Activated T-cell treated with anti-CD3 and anti-CD28 coated beads, Interleukin-2, amount 50 U/mL, for 48 hours (primary cell): ENCODE results near the gene TBC1D14.
A peak's percentile ranks its signal among the peaks of the same experiment; 100 is the strongest.

ENCODE experiments used
- DNase-seq, 2 experiments: peaks; one replicate each; pipeline ENCODE4 v3.0.0-alpha.2; 2020

Gene TBC1D14, protein sequence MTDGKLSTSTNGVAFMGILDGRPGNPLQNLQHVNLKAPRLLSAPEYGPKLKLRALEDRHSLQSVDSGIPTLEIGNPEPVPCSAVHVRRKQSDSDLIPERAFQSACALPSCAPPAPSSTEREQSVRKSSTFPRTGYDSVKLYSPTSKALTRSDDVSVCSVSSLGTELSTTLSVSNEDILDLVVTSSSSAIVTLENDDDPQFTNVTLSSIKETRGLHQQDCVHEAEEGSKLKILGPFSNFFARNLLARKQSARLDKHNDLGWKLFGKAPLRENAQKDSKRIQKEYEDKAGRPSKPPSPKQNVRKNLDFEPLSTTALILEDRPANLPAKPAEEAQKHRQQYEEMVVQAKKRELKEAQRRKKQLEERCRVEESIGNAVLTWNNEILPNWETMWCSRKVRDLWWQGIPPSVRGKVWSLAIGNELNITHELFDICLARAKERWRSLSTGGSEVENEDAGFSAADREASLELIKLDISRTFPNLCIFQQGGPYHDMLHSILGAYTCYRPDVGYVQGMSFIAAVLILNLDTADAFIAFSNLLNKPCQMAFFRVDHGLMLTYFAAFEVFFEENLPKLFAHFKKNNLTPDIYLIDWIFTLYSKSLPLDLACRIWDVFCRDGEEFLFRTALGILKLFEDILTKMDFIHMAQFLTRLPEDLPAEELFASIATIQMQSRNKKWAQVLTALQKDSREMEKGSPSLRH

DNA sequence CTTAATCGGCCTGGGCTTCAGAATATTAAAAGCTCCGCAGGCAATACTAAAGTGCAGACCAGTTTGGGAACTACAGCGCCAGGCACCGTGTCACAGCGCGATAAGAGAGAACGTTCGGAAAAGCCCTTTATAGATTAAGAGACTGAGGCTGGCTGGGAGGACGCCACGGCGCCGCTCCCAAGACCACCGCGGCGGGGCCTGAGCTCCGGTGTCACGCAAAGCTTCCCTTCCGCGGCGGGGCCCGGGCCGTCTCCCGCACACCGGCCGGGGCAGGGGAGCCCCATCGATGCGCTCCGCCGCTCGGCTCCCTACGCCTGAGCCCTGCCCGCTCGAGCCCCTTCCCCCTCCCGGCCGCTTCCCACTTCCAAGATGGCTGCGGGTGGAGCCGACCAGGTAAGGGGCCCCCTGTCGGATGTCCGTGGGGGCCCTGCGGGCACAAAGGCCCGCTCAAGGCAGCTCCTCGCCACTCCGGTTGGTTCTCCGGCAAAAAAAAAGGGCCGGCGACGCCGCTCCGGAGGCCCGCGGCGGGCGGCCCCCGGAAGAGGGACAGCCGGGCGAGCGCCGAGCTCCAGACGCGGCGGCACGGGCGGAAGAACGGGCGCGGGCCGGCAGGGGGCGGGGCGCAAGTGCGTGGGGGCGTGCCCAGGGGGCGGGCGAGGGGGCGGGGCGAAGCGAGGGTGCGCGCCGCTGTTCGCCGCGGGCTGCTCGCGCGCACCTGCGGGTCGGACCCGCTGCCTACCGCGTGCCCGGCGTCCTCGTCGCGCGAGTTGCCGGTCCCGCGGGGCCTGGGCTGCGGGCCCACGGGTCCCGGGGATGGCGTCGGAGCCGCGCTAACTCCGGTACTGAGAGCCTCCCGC, at the start of gene TBC1D14:
Gene TBC1D14 (plus strand): TSS at position 714 of the 857 bp plus-strand sequence. CDS start 13,564 bp downstream, outside the sequence.
- peak; percentile 91 to 92 for DNase-seq

DNA sequence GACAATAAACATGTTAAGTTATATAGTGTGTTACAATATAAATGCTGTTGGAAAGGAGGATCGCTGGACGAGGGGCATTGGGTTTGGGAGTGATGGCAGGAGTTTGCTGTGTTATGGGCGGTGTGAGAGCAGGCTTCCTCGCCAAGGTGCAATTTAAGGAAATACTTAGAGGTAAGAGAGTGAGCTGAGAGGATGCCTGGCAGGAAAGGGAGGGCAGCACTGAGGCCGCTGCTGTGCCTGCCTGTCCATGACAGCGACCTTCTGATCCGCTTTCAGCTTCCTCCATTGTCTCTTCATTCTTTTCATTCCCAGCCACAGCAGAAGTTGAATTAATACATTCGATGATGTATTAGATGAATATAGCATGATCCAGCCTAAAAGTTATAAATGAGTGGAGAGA, 41.2 kb upstream of the TBC1D14 start:
- no peak for DNase-seq

DNA sequence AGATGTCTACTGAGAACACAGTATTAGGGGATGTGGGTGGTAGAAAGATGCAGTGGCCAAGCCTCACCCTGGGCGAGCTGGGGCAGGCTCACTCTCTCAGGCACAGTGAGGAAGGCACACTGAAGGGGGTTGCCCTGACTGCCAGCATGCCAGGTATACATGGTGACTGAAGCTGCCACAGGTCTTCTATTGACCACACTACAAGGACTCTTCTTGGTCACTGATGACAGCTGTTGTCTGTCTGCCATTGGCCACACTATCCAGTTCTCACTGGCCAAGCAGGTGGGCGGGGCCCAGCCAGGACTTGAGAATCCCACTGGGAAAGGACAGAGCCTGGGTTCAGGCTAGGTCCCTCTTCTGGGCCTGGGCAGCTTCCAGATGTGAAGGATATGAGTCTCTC, 39.7 kb upstream of the TBC1D14 start:
- DNase-seq, result no peak

DNA sequence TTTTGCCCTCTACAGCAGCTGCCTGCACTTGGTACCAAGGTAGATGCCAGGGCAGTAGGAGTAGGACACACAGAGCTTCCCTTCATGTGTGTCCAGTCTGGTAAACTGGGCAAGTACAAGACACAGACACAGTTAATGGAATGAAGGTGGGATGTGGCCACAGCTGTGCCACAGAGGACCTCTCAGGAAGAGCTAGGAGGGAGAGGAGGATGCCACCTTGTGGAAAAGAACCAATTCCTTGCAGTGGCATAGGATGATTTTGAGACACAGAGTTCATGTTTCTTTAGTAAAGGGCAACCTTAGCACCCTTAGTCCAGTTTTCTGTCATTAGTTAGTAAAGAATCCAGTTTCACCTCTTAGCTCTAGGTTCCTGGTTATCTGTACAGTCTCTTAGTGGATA, 36.3 kb upstream of the TBC1D14 start:
- DNase-seq, result no peak

DNA sequence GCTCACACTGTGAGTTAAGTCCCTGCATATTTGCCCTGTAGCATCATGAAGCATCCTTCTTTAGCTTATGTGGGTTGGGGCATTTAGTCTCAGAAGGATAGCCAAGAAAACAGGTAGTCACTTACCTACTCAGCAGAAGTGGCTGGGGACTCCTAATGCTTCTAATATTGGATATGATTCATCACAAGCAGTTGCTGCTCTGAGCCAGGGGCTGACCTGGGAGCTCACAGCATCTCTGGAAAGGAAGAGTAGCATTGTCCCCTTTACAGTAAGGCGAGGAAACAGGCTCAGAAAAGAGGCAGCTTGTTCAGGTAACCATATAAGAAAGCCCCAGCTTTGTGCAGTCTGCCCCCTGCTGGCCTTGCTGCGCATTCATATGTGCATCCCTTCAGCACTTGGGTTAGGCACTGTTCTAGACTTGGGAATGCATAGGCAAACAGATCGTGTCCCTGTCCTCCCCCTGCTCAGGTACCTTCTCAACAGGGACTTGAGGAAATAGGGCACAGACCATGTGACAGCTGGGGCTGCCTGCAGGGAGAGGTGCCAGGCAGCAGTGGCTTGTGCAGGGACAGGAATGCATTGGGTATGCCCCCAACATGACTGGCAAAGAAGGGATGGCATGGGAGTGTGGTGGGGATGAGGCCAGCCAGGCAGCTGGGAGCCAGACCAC, 35.7 kb upstream of the TBC1D14 start:
- DNase-seq, result peak; percentile 85 to 86

DNA sequence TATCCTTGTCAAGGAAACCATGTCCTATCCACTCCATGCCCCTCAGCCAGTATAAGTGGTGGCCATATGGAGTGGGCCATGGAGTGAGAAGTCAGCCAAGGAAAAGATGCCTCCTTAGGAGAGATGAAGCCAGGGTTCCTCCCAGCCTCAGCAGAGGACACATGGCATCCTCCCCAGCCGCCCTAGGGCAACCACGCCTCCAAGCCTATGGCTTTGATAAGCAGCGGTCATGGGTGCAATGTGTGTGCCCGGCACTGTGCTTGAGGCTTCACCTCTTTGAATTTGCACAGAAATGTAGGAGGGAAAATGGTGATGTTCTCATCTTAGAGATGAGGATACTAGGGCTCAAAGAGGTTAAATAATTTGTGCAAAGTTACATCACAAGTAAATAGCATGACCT, 34.6 kb upstream of the TBC1D14 start:
- DNase-seq, result no peak

DNA sequence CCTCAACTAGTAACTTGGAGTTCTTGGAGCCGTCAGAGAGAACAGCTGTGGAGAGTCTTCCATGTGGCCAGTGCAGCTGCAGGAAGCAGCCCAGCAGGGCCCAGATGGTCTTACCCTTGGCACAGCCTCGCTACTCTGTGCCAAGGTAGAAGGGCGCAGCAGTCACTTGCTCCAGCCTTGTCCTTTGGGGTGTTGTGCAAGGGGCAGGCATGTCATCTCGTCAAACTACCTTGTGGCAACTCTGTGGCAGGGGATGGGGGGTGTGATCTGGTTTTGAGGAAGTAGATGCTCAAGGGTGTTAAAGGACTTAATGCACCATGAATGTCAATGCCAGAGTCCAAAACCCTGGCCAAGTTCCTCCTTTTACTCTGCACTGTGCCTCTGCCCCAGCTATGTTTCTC, 34.2 kb upstream of the TBC1D14 start:
- no peak for DNase-seq

DNA sequence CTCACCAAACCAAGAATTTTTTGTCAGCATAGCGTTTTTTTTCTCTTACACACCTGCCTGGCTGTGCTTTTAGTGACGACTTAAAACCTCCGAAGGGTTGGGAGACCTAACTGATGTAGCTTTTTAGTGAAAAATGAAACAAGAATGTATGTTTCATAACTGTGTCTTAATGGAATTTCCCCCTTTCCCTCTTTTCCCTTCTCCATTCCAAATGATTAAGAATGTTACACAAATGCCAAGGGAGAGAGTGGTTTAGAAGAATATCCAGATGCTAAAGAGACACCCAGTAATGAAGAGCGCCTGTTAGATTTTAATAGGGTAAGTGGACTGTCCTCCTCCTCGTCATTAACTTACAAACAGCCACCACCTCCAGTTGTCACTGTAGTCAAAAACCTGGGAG, 33.2 kb upstream of the TBC1D14 start:
- DNase-seq, result no peak

DNA sequence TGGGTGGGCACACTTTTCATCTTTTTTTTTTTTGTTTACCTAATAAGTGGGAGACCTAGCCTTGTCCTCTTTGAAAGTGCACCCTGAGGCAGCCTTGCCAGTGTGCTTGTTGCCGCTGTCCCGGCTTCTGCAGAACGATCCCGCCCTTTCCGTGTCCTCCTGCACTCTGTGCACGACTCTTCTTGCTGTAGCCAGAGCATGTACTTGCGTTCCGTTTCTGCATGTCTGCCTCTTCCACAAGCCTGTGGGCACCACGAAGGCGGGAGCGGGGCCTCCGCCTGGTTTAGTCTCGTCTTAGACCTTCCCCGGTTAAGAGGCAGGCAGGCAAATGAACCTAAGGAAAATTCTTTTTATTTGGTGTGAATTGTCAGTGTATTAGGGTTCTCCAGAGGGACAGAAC, 32.6 kb upstream of the TBC1D14 start:
- DNase-seq, result no peak

DNA sequence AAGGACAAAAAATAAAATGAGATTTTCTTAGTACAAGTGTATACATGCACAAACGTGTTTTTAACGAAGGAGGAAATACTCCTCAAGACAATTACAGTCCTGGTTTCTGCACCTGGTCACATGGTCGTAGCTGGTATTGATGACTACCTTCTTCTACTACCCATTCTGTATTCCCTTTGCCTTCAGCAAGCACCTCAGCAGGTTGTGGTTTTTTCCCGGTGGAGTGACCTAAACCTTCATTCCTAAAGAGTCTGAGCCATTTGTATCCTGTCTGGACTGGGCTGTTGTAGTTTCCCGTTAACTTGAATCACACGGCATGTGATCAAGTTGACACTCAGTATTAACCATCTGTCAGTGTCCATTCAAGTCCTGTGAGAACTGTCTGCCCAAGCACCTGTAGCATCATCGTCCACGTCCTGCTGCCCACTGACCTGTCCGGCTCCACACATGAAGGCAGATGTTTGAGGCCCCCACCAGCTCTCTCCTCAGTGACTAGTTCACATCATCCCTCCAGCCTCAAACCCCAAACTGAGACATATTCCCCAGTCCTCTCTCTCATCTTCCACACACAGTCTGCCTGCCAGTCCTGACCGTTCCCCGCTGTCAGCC, 31.1 kb upstream of the TBC1D14 start:
- no peak for DNase-seq

DNA sequence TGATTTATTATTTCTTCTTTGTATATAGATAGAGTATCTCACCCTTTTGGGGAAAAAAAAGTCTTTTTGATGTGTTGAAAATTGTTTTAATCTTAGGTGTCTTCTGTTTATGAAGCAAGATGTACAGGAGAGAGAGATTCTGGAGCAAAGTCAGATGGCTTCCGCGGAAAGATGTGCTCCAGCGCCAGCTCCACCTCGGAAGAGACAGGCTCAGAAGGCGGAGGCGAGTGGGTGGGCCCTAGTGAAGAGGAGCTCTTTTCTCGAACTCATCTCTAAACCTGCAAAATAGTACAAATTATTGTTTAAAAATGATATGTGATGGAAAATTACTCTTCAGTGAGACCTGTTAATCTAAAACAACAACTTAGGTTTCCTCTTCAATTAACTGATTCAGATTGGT, 28.9 kb upstream of the TBC1D14 start:
- DNase-seq, result no peak

DNA sequence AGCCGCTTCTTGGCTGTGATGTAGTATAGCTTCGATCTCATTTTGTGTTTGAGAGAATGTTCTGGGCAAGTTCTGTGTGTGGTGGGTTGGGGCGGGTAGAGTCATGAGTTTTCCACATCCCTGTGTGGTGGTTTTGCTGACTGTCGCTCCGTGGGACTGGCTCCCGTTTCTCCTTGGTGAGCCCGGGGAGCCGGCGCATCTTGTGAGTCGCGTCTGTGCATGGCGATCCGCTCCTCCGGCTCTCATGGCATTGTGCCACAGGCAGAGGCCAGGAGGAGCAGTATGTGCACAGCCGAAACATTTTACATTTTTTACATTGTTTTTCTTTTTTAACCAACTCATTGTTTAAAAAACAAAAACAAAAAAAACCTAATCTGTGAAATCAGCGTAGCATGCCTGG, 27.7 kb upstream of the TBC1D14 start:
- no peak for DNase-seq

DNA sequence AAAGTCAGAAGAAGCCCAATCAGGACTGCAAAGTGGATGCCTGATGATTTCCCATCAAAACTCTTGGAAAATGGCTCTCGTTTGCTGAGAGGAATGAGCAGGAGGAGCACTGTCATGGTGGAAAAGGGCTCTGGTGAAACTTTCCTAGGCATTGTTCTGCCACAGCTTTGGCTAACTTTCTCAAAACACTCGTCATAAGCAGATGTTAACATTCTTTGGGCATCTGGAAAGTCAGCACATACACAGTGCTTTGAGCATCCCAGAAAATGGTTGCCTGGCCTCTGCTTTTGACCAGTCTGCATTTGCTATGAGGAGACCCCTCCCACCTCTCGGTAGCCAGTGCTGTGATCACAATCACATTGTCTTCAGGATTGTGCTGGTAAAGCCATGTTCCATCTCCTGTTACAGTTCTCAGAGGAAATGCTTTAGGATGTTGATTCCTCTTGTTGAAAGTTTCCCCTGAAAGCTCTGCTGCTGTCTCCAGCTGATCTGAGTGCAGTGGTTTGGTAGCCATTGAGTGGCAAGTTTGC, 25.2 kb upstream of the TBC1D14 start:
- no peak for DNase-seq

DNA sequence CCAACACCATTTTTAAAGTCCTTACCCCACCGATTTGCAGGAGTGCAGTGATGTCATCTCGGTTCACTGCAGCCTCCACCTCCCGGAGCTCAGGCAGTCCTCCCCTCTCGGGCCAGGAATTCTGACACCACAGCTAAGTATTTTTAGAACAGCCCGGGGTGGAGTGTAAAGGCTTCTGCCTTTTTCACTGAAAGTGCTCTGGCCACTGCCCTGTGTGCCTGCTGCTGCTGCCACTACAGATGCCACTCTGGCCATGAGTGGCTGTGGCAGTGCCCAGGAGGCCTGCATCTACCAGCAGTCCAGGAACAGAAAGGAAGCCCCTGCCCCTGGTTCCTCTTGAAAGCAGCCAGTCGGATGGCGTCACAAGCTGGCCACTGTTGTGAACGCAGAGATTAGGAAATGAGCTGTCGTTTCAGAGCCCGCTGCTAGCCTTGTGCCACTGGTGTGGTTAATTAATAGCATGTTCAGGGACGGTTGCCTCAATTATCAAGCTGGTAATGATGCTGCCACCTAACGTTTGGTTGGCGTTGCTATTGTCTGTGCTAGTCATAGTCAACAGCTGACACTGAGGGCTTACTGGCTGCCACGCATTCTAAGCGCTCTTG, 23.6 kb upstream of the TBC1D14 start:
- no peak for DNase-seq

DNA sequence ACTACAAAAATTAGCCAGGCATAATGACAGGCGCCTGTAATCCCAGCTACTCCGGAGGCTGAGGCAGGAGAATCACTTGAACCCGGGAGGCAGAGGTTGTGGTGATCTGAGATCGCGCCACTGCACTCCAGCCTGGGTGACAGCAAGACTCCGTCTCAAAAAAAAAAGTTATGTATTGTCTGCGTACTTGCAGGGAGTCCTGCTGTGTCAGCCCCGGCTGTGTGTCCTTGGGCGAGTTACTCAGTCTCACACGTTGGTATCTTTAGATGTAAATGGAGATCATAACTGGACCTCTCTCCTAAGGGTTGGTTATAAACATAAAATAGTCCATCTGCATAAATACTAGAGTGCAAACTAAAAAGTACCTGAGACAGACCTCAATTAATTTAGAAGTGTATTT, 22.7 kb upstream of the TBC1D14 start:
- no peak for DNase-seq

DNA sequence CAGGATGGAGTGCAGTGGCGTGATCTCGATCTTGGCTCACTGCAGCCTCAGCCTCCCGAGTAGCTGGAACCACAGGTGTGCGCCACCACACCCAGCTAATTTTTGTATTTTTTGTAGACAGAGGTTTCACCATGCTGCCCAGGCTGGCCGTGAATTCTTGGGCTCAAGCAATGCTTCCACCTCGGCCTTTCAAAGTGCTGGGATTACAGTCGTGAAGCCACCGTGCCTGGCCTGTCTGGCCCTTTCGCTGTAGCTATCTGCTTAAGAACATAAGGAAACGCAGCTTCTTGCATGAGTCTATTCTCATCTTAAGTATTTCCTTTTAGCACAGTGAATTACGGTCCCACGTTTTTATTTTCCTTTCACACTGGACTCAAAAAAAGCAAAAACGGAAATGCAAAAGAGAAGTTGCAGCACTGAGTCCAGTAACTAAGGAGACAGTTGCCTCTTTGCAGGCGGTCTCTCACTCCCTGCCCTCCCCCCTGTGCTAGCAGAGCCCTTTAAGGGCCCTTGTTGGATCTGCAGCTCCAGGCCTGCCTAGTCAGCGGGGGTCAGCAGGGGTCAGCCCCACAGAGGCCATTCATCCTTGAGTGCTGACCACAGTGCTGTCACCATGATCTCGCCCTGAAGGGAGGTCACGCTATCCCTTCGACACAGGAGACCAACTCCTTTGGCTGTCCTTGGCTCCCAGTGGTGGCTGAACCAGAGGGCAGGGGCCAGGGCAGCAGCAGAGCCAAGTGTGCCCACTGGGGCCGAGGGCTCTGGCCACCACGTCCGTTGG, 21.8 kb upstream of the TBC1D14 start:
- no peak for DNase-seq

DNA sequence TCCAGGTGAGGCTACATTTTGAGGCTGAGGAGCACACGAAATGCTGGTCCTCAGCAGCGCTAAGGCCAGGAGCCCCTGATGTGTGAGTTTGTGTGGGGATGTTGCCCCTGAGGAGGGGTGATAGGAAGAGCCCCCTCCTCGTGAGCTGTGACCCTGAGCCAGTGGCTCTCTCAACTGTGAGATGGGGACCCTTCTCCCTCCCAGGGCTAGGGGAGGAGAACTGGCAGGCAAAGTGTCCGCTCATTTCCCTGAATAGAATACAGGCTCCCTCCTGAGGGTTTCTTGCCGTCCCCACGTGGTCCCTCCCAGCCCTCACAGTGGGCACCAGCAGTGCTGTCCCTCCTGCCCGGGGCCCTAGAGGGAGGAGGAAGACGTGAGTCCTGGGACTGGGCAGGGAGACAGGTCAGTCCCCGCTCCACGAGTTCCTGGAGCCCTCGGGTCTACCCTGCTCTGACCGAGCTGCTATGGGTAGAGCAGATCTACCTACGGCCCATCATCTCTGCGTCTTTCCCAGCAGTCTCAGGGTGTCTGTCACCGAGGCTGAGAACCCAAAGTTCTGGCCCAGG, 21.0 kb upstream of the TBC1D14 start:
- DNase-seq, result no peak

DNA sequence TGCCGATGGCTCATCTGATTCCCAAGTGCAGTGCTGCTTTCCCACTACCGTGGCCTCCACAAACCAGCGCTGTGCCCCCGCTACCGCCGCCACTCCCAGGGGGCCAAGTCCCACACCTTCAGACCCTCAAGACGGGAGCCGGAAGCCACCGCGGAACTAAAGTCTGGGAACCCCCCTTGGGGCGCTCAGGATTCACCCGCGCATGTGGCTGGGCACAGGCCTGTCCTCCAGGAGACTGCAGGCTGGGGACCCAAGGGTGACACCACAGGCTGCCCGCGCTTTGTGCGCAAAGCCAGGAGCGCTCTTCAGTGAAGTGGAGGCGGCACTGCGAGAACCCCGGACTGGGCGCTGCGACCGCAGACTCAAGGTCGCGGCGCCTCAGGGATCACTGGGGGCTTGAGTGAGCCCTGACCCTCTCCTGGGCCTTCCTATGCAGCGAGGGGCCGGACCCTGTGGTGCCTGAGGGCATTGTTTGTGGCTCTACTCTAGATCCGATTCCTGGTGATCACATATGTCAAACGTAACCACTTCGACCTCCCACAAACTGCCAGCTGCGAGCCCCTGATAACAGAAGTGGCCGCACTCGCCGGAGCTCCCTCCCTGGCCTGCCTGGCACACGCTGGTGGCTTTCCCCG, 20.4 kb upstream of the TBC1D14 start:
- DNase-seq, result no peak

DNA sequence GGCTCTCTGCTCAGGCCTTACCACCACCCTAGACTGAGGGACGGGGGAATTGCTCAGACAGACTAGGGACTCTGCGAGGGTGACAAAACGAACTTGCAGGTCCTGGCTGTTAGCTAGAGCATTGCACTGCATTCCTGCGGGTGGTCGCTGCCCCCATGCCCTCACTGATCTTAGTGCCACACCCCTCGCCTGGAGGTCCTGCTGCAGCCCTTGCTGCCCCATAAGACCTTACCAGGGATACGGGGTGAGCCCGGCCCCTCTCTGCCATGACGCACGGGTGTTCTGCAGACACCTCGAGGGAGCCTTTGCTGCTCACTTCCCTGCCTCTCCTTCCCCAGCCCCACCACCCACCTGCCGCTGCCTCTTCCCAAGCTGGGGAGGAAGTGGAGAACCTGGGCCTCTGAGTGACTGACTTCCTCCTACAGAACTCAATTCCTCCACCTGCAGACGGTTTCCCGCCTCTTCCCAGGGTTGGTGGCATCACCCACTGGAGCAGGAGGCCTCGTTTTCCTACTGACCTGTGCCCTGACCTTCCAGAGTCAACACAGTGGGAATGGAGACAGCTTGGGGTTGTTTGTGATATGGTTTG, 19.8 kb upstream of the TBC1D14 start:
- DNase-seq, result no peak

DNA sequence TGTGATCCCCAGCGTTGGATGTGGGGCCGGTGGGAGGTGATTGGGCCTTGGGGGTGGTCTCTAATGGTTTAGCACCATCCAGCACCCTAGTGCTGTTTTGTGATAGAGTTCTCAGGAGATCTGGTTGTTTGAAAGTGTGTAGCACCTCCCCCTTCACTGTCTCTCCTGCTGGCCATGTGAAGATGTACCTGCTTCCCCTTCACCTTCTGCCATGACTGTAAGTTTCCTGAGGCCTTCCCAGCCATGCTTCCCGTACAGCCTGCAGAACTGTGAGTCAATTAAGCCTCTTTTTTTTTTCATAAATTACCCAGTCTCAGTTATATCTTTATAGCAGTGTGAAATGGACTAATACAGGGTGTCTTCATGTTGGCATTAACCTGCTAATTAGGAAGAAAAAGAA, 19.3 kb upstream of the TBC1D14 start:
- DNase-seq, result no peak
